AG04449 (cell line): ENCODE results near the gene ARIH1.
A peak's percentile ranks its signal among the peaks of the same experiment; 100 is the strongest.

Experiments
- CTCF ChIA-PET: fragments of 350-600 bp; formaldehyde crosslinking; extraction: SDS; loops from one replicate; lab custom pipeline; 2021; ENCODE audit warnings: antibody characterized with exemption; lab: Yijun Ruan, JAX
- POLR2A ChIA-PET: fragments of 400-600, 350-600 bp; formaldehyde crosslinking; extraction: SDS; loops from one replicate; lab custom pipeline; 2020; ENCODE audit warnings: antibody characterized with exemption, inconsistent platforms; lab: Yijun Ruan, JAX
- DNase-seq: peaks from one replicate; pipeline ENCODE4 v3.0.0-alpha.2; 2010; ENCODE audit warnings: low read depth, low spot score
- H3K4me3 ChIP-seq: 2 replicates; pipeline ENCODE4 v1.5.1; 2011; ENCODE audit warnings: low read depth, mild to moderate bottlenecking, control low read depth, low read length
- TF ChIP-seq, protein P1 (sequence below): IDR thresholded peaks from one replicate; pipeline ENCODE4 v1.5.1; 2011; ENCODE audit warnings: mild to moderate bottlenecking, moderate library complexity, low read length, control low read depth, inconsistent platforms; ENCODE audit not compliant: insufficient read depth; ENCODE audit errors: missing control alignments

ARIH1 gene

DNA sequence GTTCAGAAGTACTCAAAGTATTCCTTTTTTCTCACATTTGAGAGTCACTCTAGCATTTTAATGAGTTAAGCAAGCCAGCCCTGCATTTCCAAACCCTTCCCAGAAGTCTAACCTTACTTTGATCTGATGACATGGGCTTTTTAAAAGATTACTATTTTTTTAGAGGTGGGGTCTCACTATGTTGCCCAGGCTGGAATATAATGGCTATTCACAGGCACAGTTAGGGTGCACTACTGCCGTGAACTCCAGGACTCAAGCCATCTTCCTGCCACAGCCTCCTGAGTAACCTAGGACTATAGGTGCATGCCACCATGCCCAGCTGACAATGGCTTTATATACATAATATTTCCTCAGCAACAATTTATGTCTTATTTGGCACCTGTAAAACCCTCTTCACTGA lies 116.3 kb downstream of the ARIH1 start:
- DNase-seq, result no peak
- ChIA-PET POLR2A (no interaction called here), CTCF (interaction anchor here (1.2 to 2.2 kb wide), 2 partner anchors 9 to 11 kb away, joined by 5 to 25 read pairs; no protein-coding TSS in a partner anchor)
- no peak overlapping the region for H3K4me3 ChIP-seq
- TF ChIP-seq, protein P1, sequence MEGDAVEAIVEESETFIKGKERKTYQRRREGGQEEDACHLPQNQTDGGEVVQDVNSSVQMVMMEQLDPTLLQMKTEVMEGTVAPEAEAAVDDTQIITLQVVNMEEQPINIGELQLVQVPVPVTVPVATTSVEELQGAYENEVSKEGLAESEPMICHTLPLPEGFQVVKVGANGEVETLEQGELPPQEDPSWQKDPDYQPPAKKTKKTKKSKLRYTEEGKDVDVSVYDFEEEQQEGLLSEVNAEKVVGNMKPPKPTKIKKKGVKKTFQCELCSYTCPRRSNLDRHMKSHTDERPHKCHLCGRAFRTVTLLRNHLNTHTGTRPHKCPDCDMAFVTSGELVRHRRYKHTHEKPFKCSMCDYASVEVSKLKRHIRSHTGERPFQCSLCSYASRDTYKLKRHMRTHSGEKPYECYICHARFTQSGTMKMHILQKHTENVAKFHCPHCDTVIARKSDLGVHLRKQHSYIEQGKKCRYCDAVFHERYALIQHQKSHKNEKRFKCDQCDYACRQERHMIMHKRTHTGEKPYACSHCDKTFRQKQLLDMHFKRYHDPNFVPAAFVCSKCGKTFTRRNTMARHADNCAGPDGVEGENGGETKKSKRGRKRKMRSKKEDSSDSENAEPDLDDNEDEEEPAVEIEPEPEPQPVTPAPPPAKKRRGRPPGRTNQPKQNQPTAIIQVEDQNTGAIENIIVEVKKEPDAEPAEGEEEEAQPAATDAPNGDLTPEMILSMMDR, result no peak

DNA sequence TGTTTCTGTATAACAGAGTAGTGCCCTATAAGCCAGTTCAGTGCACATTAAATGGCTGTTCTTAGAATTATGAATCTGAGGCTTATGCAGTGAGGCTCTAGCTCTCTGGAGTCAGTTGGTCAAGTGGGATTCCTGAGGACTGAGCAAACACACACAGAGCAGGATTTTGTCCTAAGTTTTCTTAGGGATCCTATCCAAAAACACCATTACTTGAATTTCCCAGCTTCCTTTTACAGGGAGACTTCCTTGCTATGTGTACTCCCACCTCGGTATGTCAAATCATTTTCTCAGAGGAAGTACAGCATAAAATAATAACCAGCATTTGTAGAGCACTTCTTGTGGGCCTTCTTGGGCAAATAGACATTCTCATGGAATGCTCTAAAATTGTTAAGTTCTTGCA lies 117.2 kb downstream of the ARIH1 start:
- TF ChIP-seq, protein P1, result no peak
- ChIA-PET CTCF (interaction anchor here (1.2 kb wide), 1 partner anchor 9 kb away, joined by 10 read pairs; no protein-coding TSS in a partner anchor), POLR2A (no interaction called here)
- H3K4me3 ChIP-seq, result no peak overlapping the region
- DNase-seq, result peak; percentile 54

DNA sequence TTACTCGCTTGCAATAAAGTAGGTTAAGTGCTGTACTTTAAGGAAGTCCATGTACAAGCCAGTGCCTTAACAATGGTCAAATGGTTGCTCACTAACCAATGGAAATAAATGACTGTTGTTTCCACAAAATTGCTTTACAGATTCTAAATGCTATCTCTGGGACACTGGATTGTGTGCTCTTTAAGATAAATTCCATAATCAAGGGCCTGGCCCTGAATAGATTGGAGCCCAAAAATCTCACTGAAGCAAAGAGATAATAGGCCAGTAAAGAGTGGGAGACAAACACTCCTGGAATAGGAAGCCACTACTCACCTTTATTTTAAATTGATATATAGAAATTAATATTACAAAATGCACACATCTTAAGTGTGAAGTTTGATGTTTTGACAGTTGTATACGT lies 118.0 kb downstream of the ARIH1 start:
- H3K4me3 ChIP-seq, result no peak overlapping the region
- POLR2A ChIA-PET, result no interaction called here
- TF ChIP-seq, protein P1, result no peak
- CTCF ChIA-PET, result no interaction called here
- DNase-seq, result no peak

DNA sequence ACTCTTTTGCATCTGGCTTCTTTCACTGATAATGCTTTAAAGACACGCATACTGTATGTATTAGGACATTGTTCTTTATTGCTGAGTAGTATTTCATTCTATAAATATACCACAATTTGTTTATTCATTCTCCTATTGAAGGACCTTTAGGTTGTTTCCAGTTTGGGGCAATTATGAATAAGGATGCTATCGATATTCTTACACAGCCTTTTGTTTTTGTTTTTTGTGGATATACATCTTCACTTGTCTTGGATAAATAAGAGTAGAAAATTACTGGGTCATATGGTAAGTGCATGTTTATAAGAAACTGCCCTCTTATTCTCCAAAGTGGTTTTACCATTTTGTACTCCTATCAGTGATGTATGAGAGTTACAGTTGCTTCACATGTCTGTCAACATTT lies 118.5 kb downstream of the ARIH1 start:
- CTCF ChIA-PET, result no interaction called here
- POLR2A ChIA-PET, result no interaction called here
- TF ChIP-seq, protein P1, result no peak
- no peak for DNase-seq
- H3K4me3 ChIP-seq, result no peak overlapping the region

DNA sequence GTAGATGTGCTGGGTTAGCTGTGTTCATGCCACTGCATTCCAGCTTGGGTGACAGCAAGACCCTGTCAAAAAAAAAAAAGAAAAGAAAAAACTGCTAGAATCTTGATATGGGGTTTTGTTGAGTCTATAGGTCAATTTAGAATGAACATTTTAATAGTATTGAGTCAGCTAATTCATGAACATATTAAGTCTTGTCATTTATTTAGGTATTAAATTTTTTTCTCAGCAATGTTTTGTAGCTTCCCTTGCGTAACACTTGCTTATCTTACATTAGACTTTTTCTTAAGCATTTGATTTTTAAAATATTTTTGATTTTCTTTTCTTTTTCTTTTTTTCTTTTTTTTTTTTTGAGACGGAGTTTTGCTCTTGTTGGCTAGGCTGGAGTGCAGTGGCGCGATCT lies 119.7 kb downstream of the ARIH1 start:
- POLR2A ChIA-PET, result no interaction called here
- CTCF ChIA-PET, result interaction anchor here (1.3 to 1.6 kb wide), 2 partner anchors 78 to 281 kb away, joined by 6 to 8 read pairs; no protein-coding TSS in a partner anchor
- TF ChIP-seq, protein P1, result no peak
- no peak overlapping the region for H3K4me3 ChIP-seq
- DNase-seq, result no peak

DNA sequence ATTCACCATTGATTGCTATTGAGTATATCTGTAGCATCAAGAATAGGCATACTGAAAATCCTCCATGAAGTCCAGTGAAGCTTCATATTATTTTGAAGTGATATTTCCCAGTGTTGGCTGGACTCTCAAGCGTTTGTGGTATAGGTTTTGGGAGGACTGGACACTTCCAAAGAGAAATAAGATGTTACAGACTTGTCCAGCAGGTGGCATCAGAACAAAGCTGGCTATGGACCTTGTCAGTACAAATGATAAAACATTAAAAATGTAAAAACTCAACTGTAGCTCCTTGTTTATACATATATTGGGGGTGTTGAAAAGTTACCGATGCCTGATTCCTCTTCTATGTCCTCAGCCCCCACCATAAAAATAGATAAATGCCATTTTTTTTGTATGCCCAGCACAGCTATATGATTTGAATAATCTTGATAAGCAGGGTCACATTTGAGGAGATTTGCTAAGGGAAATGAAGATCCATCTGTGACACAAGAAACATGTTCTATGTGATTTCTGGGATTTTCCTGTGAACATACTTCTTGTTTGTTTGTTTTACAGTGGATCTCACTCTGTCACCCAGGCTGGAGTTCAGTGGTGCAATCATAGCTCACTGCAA lies 125.8 kb downstream of the ARIH1 start:
- CTCF ChIA-PET, result interaction anchor here (0.6 to 4.3 kb wide), 47 partner anchors 9 to 1208 kb away, joined by 3 to 41 read pairs (median 4); partner anchors contain the start of genes BBS4 and HIGD2B
- TF ChIP-seq, protein P1, result peak; percentile 60
- no peak for DNase-seq
- H3K4me3 ChIP-seq, result no peak overlapping the region
- POLR2A ChIA-PET, result no interaction called here
